SKM-1 treated with dmso at 0.1 percent for 144 hours (cell line): Measurements from ENCODE around the gene SNAPC2.
"Not testable (repeated sequence)": the region's sequence is repeated elsewhere in the genome, so short reads cannot be mapped to it uniquely, and the experiment has no call there.

ENCODE experiments used
- DNase-seq: peaks from one replicate; lab custom pipeline; 2025; ENCODE audit not compliant: unreplicated experiment; lab: John Stamatoyannopoulos, UW

SNAPC2 gene

DNA sequence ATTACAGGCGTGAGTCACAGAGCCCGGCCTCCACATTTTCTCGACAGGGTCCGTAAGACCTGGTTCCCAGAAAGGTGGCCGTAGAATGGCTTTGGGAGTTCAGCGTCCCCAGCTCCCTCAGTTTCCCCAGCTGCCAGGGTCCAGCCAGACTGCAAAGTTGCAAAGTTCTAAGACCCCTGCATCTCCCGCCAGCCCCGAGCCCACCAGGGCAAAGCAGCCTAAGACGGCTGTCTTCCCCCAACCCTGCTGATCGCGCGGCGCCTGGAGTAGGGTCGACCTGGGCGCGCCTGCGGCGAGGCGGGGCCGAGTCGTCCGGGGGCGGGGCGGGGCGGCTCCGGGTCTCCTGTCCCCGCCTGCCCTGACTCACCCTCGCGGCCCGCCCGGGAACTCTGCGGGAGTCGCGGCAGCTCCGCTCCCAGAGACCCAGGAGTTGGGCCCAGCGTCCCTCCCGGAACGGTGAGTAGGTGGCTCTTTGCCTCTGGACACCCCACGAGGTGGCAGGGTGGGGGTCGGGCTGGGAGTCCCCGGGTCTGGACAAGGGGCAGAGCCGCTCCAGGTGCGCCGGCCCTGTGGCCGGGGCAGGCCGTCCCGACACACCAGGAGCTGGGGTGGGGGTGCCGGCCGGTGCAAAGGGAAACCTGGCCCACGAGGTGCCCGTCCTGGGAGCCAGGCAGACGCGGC is 31.9 kb upstream of the SNAPC2 start, which contains the start of gene LRRC8E:
LRRC8E (plus strand) TSS at position 366 of the 681 bp plus-strand sequence. CDS start 7,094 bp downstream, outside the sequence.
- no peak for DNase-seq

DNA sequence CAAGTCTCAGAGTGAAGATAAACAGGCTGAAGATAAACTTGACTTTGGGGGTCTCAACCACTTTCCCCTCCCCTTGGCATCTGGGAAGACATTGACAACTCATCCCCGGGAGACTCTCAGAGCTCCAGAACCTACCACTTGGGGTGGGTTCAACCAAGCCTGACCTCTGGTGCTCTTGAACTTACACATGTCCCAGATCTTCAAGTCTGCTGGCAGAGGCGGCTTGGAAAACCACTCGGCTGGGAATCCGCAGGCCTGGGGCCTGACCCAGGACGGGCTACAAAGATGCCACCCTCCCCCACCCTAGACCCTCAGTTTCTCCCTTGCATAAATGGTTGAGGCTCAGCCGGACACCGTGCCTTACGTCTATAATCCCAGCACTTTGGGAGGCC is 31.3 kb upstream of the SNAPC2 start:
- DNase-seq: no peak

DNA sequence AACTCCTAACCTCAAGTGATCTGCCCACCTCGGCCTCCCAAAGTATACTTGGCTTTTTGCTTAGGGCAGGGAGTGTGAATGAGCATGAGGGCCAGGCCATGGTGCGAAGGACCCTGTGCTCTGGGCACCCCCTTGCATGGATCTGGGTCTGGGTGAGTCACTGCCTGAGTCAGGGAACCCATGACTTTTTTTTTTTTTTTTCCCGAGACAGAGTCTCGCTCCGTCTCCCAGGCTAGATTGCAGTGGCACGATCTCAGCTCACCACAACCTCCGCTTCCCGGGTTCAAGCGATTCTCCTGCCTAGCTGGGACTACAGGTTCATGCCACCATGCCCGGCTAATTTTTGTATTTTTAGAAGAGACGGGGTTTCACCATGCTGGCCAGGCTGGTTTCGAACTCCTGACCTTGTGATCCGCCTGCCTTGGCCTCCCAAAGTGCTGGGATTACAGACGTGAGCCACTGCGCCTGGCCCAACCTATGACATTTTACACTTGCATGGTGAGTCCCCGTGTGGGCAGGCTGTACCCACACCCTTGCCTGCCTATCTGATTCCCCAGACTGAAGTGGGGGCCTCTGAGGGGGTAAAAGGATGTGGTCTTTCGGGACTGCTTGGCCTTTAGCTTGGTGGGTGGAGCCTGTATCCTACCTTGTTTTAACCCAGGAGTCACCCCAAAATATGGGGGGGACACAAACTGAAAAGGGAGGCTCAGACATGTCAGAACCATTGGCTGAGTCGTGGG is 26.6 kb upstream of the SNAPC2 start:
- DNase-seq: not testable (repeated sequence)

DNA sequence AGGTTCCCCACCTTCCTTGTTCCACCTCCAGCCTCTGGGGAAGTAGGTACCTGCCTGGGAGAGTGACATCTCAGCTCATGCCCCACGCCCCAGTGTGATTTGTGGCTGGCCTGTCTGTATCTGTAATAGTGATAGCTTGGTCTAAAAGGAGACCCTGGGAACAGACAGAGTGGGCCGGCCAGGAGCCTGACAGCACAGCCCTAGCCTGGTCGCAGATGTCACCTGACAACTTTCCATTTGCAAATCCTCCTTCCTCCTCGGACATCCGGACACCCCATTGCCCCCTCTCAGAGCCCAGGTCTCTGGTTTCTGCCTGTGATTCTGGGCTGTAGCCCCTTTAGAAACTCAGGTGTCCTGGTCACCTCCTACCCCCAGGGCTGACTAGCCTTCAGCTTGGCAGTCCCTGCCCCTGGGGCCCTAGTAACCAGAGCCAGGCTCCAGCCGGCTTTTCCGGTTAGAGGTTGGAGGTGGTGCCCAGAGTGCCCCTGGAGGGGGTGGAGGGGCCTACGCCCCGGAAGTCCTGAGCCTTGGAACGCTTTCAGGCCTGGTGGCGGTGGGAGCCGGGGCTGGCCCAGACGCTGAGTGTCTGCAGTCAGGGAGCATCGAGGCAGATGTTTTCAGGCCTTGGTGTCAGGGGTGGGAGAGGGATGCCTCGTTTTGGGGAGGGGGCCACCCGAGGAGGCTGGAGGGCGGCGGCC is 25.4 kb upstream of the SNAPC2 start:
- no peak for DNase-seq

DNA sequence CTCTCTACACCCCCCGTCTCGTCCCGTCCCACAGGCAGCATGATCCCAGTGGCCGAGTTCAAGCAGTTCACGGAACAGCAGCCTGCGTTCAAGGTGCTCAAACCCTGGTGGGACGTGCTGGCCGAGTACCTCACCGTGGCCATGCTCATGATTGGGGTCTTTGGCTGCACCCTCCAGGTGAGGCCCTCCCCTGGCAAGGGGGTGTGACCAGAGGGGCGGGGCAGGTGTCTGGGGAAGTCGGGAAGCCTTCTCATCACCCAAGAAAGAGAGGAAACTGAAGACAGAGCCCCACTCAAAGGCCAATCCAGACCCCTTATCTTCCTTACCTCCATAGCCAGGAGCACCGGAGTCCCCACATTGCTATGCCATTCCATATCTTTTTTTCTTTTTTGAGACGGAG is 24.6 kb upstream of the SNAPC2 start:
- DNase-seq: no peak

DNA sequence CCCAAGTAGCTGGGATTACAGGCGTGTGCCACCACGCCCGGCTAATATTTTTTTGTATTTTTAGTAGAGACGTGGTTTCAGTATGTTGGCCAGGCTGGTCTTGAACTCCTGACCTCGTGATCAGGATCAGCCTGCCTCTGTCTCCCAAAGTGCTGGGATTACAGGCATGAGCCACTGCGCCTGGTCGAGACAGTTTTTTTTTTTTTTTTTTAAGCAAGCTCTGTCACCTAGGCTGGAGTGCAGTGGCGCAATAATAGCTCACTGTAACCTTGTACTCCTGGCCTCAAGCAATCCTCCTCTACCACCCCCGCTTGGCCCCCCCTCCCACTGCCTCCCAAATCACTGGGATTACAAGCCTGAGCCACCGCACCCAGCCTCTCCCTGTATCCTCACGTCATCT is 22.8 kb upstream of the SNAPC2 start:
- no peak for DNase-seq

DNA sequence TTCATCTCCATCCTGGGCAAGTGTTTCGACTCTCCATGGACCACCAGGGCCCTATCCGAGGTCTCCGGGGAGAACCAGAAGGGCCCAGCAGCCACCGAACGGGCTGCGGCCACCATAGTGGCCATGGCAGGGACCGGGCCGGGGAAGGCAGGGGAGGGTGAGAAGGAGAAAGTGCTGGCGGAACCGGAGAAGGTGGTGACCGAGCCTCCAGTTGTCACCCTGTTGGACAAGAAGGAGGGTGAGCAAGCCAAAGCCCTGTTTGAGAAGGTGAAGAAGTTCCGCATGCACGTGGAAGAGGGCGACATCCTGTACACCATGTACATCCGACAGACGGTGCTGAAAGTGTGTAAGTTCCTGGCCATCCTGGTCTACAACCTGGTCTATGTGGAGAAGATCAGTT is 21.2 kb upstream of the SNAPC2 start:
- no peak for DNase-seq

DNA sequence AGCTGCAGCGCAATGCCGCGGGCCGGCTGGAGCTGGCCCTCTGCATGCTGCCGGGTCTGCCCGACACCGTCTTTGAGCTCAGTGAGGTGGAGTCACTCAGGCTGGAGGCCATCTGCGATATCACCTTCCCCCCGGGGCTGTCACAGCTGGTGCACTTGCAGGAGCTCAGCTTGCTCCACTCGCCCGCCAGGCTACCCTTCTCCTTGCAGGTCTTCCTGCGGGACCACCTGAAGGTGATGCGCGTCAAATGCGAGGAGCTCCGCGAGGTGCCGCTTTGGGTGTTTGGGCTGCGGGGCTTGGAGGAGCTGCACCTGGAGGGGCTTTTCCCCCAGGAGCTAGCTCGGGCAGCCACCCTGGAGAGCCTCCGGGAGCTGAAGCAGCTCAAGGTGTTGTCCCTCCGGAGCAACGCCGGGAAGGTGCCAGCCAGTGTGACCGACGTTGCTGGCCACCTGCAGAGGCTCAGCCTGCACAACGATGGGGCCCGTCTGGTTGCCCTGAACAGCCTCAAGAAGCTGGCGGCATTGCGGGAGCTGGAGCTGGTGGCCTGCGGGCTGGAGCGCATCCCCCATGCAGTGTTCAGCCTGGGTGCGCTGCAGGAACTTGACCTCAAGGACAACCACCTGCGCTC is 20.3 kb upstream of the SNAPC2 start:
- DNase-seq: no peak

DNA sequence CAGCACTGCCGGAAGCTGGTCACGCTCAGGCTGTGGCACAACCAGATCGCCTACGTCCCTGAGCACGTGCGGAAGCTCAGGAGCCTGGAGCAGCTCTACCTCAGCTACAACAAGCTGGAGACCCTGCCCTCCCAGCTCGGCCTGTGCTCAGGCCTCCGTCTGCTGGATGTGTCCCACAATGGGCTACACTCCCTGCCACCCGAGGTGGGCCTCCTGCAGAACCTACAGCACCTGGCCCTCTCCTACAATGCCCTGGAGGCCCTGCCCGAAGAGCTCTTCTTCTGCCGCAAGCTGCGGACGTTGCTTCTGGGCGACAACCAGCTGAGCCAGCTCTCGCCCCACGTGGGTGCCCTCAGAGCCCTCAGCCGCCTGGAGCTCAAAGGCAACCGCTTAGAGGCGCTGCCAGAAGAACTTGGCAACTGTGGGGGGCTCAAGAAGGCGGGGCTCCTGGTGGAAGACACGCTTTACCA is 19.7 kb upstream of the SNAPC2 start:
- DNase-seq: no peak

DNA sequence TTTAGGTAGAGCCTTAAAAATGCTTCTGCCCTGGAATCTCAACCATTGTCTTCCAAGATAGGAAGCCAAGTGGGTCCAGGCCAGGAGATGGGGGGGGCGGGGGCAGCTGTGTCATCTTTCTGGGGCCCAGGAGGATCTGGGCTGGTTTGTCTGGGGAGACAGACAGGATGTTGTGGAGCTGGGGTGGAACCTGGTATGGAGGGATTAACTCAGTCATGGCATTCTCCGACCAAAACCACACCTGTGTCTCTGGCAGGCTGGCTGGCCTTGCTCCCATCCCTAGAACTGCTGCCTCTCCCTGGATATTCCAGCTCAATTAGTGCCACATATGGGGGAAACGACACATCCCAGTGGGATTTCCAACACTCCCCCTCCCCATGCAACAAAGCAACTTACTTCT is 19.2 kb upstream of the SNAPC2 start:
- DNase-seq: no peak

DNA sequence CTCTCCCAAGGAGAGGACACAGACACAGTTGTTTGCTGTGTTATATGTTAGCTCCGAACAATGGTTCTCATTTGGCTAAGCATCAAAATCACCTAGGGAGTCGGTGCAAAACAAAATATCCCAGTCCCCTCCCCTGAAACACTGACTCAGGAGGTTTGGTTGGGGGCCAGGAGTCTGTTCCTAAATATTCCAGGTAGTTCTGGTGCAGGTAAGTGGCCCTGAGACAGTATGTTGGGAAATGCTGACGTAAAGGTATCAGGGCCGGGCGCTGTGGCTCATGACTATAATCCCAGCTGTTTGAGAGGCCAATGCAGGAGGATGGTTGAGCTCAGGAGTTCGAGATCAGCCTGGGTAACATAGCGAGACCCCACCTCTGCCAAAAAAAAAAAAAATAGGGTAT is 18.8 kb upstream of the SNAPC2 start:
- DNase-seq: no peak

DNA sequence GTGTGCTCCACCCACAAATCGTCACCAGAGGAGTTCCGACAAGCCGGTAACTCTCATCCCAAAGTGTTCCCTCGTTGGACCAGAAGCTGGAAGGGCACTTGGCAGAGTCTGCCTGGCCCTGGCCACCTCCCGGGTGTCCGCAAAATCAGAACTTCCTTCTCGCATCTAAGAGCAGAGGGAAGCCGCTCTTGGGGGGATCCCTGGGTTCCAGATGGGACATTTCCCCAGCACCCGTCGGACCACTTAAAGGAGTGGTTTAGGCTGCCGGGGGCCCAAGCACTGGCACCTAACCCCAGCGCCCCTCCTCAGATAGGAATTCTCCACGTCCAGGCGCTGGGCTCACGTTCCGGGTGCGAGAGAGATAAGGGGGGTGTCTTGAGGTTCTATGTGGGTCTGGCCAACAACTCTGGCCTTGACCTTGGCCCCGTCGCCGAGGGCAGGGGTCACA is 17.3 kb upstream of the SNAPC2 start:
- DNase-seq: no peak

DNA sequence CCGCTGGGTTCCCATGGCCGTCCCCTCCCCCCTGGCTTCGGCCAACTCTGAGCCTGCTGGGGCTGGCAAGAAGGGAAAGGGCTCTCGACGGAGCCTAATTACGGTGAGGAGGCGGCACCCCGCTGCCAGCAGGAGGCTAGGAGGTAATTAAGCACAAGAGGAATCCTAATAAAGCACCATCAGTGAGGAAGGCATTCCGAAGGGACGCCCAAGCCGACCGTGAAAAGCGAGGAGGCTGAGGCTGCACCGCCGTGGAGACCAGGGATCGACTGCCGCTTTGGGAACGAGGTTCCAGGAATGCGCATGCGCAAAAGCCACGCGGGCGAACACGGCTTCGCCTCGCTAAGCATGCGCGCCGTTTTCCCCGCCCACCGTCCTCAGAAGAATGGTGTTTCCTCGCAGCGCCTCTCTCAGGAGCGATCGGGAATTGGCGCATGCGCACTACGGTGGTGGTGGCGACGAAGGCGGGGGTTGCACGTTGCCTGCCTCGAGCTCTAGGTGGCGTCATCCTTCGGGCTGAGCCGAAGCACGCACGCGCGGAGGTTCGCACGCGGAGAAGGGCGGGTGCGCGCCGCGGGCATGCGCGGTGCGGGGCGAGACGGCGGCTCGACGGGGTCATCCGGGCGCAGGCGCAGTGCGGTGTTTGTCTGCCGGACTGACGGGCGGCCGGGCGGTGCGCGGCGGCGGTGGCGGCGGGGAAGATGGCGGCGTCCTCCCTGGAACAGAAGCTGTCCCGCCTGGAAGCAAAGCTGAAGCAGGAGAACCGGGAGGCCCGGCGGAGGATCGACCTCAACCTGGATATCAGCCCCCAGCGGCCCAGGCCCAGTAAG is 16.7 kb upstream of the SNAPC2 start, which contains the start of gene MAP2K7:
MAP2K7 (plus strand) TSS at position 634 of the 830 bp plus-strand sequence; CDS start at position 702, 68 bp downstream.
- peak; percentile 98 for DNase-seq

DNA sequence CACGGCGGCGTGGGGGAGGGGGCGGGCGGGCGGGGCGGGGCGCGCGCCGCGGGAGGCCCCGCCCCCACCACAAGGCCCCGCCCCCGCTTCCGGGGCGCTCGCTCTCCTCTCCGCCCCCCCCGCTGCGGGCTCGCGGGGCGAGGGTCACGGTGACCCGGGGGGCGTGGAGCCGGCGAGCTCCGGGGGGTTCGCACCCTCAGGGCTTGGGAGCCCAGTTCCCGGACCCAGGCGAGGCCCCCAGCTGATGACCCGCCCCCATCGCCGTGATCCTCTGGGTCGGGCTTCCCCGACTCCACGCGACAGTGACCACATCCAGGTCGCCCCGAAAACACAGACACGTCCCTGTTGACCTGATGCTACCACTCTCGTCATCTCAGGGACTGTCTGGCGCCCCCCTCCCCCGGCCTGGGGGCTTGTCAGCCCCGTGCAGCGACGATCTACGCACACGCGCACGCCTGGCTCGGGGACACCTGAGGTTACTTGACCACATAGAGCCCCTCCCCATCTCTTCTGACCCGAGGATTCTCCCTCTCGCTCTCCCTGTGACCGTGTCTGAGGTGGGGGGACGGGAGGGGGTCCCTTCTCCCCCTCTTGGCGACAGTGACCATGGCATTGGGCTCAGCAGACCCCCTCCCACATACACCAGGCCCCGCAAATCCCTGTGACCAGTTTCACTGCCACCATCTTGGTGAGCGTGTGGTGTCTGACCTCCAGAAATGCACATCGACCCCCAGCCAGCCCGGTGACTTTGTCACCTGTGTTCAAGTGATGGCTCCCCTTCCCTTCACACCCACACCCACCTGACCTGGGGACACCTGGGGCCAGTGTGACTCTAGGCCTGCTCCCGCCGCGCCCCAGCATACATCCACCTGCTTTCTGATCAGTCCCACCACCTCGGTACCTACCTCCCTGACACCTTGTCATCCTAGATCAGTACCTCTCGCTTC is 15.8 kb upstream of the SNAPC2 start:
- DNase-seq: no peak

DNA sequence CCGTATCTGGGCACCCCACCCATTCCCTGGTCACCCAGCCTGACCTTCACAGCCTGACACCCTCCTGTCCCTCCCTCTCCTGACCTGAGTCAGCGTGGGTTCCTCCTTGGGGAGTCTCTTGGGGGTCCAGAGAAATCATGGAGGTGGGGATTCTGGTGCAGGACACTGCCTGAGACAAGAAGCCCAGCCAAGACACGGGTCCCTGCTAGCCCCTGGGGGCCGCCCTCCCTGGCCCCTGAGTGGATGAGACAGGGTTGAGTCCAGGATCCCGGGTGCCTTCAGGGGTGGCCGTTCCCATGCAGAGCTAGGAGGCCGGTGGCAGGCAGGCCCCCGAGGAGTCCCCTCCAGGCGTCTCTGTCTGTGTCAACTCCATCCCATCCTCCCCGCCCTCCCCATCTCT is 14.9 kb upstream of the SNAPC2 start:
- DNase-seq: no peak

DNA sequence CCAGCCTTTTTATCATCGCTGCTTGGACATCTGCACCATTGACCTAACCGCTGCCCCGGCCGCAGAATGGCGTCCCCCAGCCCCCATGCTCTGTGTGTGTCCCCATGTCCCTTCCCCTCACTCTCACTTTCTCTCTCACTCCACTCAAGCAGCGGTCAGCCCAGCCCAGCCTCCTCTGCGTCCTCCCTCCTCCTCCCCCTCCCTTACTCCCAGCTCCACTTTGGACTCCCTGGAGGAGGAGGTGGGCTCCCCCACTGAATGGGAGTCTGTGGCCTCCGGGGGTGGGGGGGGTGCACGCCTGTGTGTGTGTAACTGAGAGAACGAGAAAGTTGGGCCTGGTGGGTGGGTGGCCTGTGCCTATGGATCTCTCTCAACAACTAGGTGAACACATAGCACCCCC is 14.3 kb upstream of the SNAPC2 start:
- DNase-seq: no peak

DNA sequence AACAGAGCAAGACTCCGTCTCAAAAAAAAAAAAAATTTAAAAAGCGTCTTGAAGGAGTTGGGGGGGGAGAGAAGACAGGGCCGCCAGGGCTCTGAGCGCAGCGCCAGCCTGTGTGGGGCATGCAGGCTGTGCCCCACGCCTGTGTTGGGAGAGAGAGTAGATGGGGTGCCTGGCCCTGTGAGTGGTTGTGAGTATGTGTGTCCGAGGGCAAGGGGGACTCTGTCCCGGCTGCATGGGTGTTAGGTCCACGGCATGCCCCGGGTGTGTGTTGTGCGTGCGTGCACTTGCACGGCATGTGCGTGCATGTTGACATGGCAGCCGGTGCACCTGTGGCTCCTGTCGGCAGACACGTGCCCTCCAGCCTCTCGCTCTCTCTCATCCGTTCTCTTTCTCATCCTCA is 13.0 kb upstream of the SNAPC2 start:
- DNase-seq: no peak

DNA sequence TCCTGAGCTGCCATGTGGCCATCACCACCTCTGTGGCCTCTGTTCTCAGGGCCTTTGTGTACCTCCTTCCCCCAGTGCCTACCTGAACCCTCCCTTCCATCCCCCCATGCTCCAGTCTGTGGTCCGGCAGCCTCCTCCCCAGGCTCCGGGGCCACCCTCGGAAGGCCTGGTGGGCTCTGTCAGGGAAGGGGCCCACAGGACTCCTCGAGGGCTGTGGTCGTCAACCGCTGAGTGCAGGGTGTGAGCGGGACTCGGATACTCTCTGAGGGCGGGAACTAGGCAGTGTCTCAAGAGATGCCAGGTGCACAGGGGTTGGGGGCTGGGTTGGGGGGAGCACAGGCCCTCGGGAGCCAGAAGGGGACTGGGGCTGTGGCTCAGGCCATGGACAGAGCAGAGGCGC is 12.6 kb upstream of the SNAPC2 start:
- DNase-seq: no peak

DNA sequence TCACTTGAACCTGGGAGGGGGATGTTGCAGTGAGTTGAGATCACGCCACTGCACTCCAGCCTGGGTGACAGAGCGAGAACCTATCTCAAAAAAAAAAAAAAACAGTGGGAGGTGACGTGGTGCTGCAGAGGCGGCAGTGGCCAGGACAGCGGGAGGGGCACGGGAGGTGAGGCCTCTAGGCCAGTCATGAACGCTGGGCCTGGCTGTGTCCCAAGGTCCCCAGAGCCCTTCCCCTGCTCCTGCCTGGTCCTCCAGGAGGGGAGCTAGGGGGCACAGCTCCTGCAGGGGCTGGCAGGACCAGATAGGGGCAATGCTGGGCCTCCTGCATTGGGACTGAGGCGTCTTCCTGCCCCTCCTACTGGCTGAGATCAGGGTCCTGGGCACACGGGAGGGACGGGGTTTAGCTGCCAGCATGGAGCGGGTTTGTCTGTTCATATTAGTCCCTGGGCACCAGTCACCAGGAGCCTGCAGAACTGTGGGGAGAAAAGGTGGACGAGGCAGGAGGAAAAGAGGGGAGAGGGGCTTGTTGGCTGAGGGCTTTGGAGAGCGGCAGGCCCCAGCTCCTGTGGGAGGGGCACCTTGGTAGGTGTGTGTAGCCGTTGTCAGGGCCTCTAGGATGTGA is 11.9 kb upstream of the SNAPC2 start:
- no peak for DNase-seq
